ENCODE data around the gene HTD2. TPM values are rescaled to one million over a fixed set of nuclear protein-coding genes. Genes with fewer than 3 reads are reported as not detected.

The HTD2 gene
- total and polyA plus RNA-seq, 2 of the 4 experiments (the other 2 are of a cell fraction), result 6.4 to 13.3 TPM

- H3K18ac ChIP-seq (ENCODE audit: low read depth, low read length), result peak overlapping the region; percentile 100
- H2BK20ac ChIP-seq (ENCODE audit: low read depth, low read length), result peak overlapping the region; percentile 77
- H2AK9ac ChIP-seq (replicated peaks; ENCODE audit: low read depth, low read length, poor library complexity), result peak overlapping the region; percentile 8
- peak overlapping the region; percentile 93 for H3K4ac ChIP-seq (ENCODE audit: low read depth, low read length)
- H2BK5ac ChIP-seq (ENCODE audit: low read depth, low read length, poor library complexity, severe bottlenecking), result peak overlapping the region; percentile 90
- H3K9me3 ChIP-seq (ENCODE audit: control insufficient read depth, insufficient read depth, low read length), result no peaks in the 10 kb centered on the region
- peak overlapping the region; percentile 32; the same call in 1 of the 2 replicates for H3K4me3 ChIP-seq (ENCODE audit: insufficient read depth, low read depth, low read length)
- peak overlapping the region; percentile 92 for H4K91ac ChIP-seq (ENCODE audit: insufficient read depth, low read depth, low read length)
- intact Hi-C loops (cut with micrococcal nuclease), result loop anchor here (10.0 kb wide), 1 partner anchor 289 kb away; no protein-coding TSS in a partner anchor
- peaks cover 4% of the 10 kb centered on the region; the same call in 1 of the 2 replicates for H3K9me1 ChIP-seq (ENCODE audit: insufficient read depth, low read length)
- peak overlapping the region; percentile 85 for H3K9ac ChIP-seq (ENCODE audit: low read depth, low read length)
- H3K79me1 ChIP-seq (ENCODE audit: low read depth in 1 of 2, low read length in 2 of 2), result peaks cover 14 to 51% of the 10 kb centered on the region in 2 experiments; a peak in 3 of 4 replicates
- ChIA-PET CTCF (interaction anchor here (0.7 to 1.9 kb wide), 2 partner anchors 51 to 79 kb away, joined by 3 to 7 read pairs; no protein-coding TSS in a partner anchor), POLR2A (ENCODE audit: unreplicated experiment) (interaction anchor here (0.5 to 1.0 kb wide), 2 partner anchors 15 to 38 kb away, joined by 3 read pairs; no protein-coding TSS in a partner anchor)
- TF ChIP-seq POLR2A (IDR thresholded peaks at IDR 0.05; ENCODE audit: low read depth, low read length), result no peak
- TF ChIP-seq FOS (IDR thresholded peaks at IDR 0.05; ENCODE audit: low read depth, low read length), result no peak
- no peak for TF ChIP-seq RAD21 (IDR thresholded peaks at IDR 0.05; ENCODE audit: low read length)
- TF ChIP-seq CHD1 (IDR thresholded peaks at IDR 0.05; ENCODE audit: low read depth, low read length), result no peak
- TF ChIP-seq BHLHE40 (IDR thresholded peaks at IDR 0.05; ENCODE audit: low read depth, low read length), result no peak
- no peak for TF ChIP-seq MXI1 (IDR thresholded peaks at IDR 0.05; ENCODE audit: borderline replicate concordance, low read depth, low read length)
- no peak for TF ChIP-seq CEBPB (IDR thresholded peaks at IDR 0.05; ENCODE audit: low read depth, low read length)
- no peak for TF ChIP-seq NFE2L2 (IDR thresholded peaks at IDR 0.05; ENCODE audit: low read depth, low read length)
- no peak for TF ChIP-seq RFX5 (IDR thresholded peaks at IDR 0.05; ENCODE audit: low read depth, low read length)
- no peak for TF ChIP-seq MAZ (IDR thresholded peaks at IDR 0.05; ENCODE audit: borderline replicate concordance, low read depth, low read length)
- H3K27me3 ChIP-seq (ENCODE audit: control insufficient read depth, insufficient read depth, low read length), result no peaks in the 10 kb centered on the region
- H3K23ac ChIP-seq (ENCODE audit: low read depth, low read length), result peak overlapping the region; percentile 66
- H4K8ac ChIP-seq (ENCODE audit: low read depth in 2 of 2, low read length in 2 of 2), result peak overlapping the region; percentile 68 to 83
- DNase-seq (no peak), ATAC-seq (ENCODE audit: low read depth) (no peak)
- H3K27ac ChIP-seq (ENCODE audit: insufficient read depth, low read length), result peak overlapping the region; percentile 98
- H3K4me1 ChIP-seq (ENCODE audit: control insufficient read depth, insufficient read depth, low read length), result peaks cover 16% of the 10 kb centered on the region
- no peak overlapping the region for H2AFZ ChIP-seq (replicated peaks; ENCODE audit: low read length, poor library complexity)
- H3K36me3 ChIP-seq (ENCODE audit: control insufficient read depth, insufficient read depth, low read length), result no peaks in the 10 kb centered on the region; the same call in 1 of the 2 replicates
- H2BK120ac ChIP-seq (ENCODE audit: low read depth, low read length), result peak overlapping the region; percentile 84
- in situ Hi-C loops (cut with MboI; ENCODE audit: low sequenced_read_pairs), result no loop called here
- H2BK15ac ChIP-seq (ENCODE audit: low read depth, low read length), result peak overlapping the region; percentile 79; the same call in 2 of the 3 replicates
- WGBS, 2 experiments (ENCODE audit: extremely low coverage in 2 of 2, insufficient read length in 1 of 2), result 0% methylated on average over 1 of the region's 1 CpG; no CpG with 5 or more reads in 1 of the 2 experiments
- H4K5ac ChIP-seq (ENCODE audit: low read depth, low read length), result peak overlapping the region; percentile 100
- peak overlapping the region; percentile 92 for H3K14ac ChIP-seq (replicated peaks; ENCODE audit: low read depth, low read length)
- peak overlapping the region; percentile 48 for H2AK5ac ChIP-seq (ENCODE audit: low read depth, low read length)
- H4K20me1 ChIP-seq (ENCODE audit: insufficient read depth, low read length), result peaks cover 13% of the 10 kb centered on the region; the same call in 1 of the 2 replicates
- no TSS peak for BruUV-seq (replicated peaks)
- dilution Hi-C loops (cut with HindIII; ENCODE audit: low sequenced_read_pairs, unreplicated experiment), result no loop called here
- H3K56ac ChIP-seq (ENCODE audit: extremely low read depth, insufficient read depth, low read length), result peak overlapping the region; percentile 89
- H3K4me2 ChIP-seq (ENCODE audit: low read depth, low read length), result peak overlapping the region; percentile 99
Observed at GRCh38 chr3:58335652-58335947, 29.3 kb downstream of the HTD2 start.

All from IMR-90 (cell line).